Measurements from ENCODE around the gene UBQLN4. TPM values are rescaled to one million over a fixed set of nuclear protein-coding genes. Genes with fewer than 3 reads are reported as not detected.

UBQLN4 gene
- 21.4 and 25.2 TPM in 2 replicates for total RNA-seq

GRCh38 chr1:156053768-156054499, at the start of gene UBQLN4:
Gene UBQLN4, minus strand, starts transcription at chr1:156053798. Its CDS starts 97 bp downstream, at chr1:156053701.

GRCh38 chr1:156082309-156083091, 28.9 kb upstream of the UBQLN4 start, which contains the start of gene MEX3A:
Gene MEX3A, minus strand, starts transcription at chr1:156082465. Its CDS starts 467 bp downstream, at chr1:156081998.

GRCh38 chr1:156060937-156061636, 7.5 kb upstream of the UBQLN4 start, which contains the start of gene RAB25:
Gene RAB25, plus strand, starts transcription at chr1:156061160. Its CDS starts 241 bp downstream, at chr1:156061401.

GRCh38 chr1:156054500-156055280, 1.1 kb upstream of the UBQLN4 start, which contains the start of gene LAMTOR2:
Gene LAMTOR2, plus strand, starts transcription at chr1:156054782. Its CDS starts 108 bp downstream, at chr1:156054890.

GRCh38 chr1:156020293-156021092, 33.1 kb downstream of the UBQLN4 start, which contains the start of gene SSR2:
Gene SSR2, minus strand, starts transcription at chr1:156020951. Its CDS starts 784 bp downstream, at chr1:156020167.

Other genes starting within 250 kb of the UBQLN4 start
- 12.6 and 13.3 TPM in 2 replicates for gene GON4L, start 196.6 kb downstream of the UBQLN4 start, total RNA-seq
- gene SYT11, start 194.2 kb downstream of the UBQLN4 start, total RNA-seq, result 1.3 TPM in 2 replicates
- 30.2 and 32.4 TPM in 2 replicates for gene RIT1, start 142.4 kb downstream of the UBQLN4 start, total RNA-seq
- gene KHDC4, start 119.4 kb downstream of the UBQLN4 start, total RNA-seq, result 11.8 and 23.5 TPM in 2 replicates
- gene RXFP4, start 112.2 kb downstream of the UBQLN4 start, total RNA-seq, result not detected in 2 replicates
- gene ARHGEF2, start 75.3 kb downstream of the UBQLN4 start, total RNA-seq, result 43.3 and 44.3 TPM in 2 replicates
- 355 and 375 TPM in 2 replicates for gene SSR2, start 32.8 kb downstream of the UBQLN4 start, total RNA-seq
- gene LAMTOR2, start 984 bp upstream of the UBQLN4 start, total RNA-seq, result 103 and 130 TPM in 2 replicates
- gene RAB25, start 7.4 kb upstream of the UBQLN4 start, total RNA-seq, result 206 and 251 TPM in 2 replicates
- gene MEX3A, start 28.7 kb upstream of the UBQLN4 start, total RNA-seq, result 3.3 and 7.6 TPM in 2 replicates
- 995 and 1,028 TPM in 2 replicates for gene LMNA, start 60.9 kb upstream of the UBQLN4 start, total RNA-seq
- 7.6 and 16.6 TPM in 2 replicates for gene SEMA4A, start 99.8 kb upstream of the UBQLN4 start, total RNA-seq
- 9.2 and 13.0 TPM in 2 replicates for gene SLC25A44, start 140.3 kb upstream of the UBQLN4 start, total RNA-seq
- 84.6 and 87.2 TPM in 2 replicates for gene PMF1, start 159.2 kb upstream of the UBQLN4 start, total RNA-seq
- gene BGLAP, start 188.4 kb upstream of the UBQLN4 start, total RNA-seq, result 0.14 TPM in 1 of 2 replicates, not detected in the other
- 0.60 and 0.71 TPM in 2 replicates for gene PAQR6, start 194.3 kb upstream of the UBQLN4 start, total RNA-seq
- gene SMG5, start 229.0 kb upstream of the UBQLN4 start, total RNA-seq, result 40.6 and 40.8 TPM in 2 replicates
- 37.5 and 38.2 TPM in 2 replicates for gene TMEM79, start 230.5 kb upstream of the UBQLN4 start, total RNA-seq
- 28.6 and 42.5 TPM in 2 replicates for gene GLMP, start 241.9 kb upstream of the UBQLN4 start, total RNA-seq
- gene VHLL, start 245.5 kb upstream of the UBQLN4 start, total RNA-seq, result not detected in 2 replicates